Measurements from ENCODE around the gene KCTD17. TPM values are rescaled to one million over a fixed set of nuclear protein-coding genes. Genes with fewer than 3 reads are reported as not detected.
A peak's percentile ranks its signal among the peaks of the same experiment; 100 is the strongest.

Gene KCTD17
- total and polyA plus RNA-seq, 2 of the 13 experiments (the other 11 are each of a cell fraction or from before 2014, with no cell fraction given): 5.3 to 11.7 TPM

GRCh38 chr22:37014415-37014806 is 37.1 kb upstream of the KCTD17 start (continued):
- 0 out of 2 replicates have a peak, but pooled peaks have one; percentile 51 for TF ChIP-seq RNF219 (CRISPR knock-in tag; IDR thresholded peaks at IDR 0.05)
- no peak for TF ChIP-seq MED13 (CRISPR knock-in tag; IDR thresholded peaks at IDR 0.05)
- no peak for TF ChIP-seq EEA1 (CRISPR knock-in tag; IDR thresholded peaks at IDR 0.05; ENCODE audit: borderline replicate concordance)
- no peak for TF ChIP-seq ZNF678 (CRISPR knock-in tag; IDR thresholded peaks at IDR 0.05)
- no peak for TF ChIP-seq RFX5 (IDR thresholded peaks at IDR 0.05; ENCODE audit: low read depth, low read length)
- no peak for TF ChIP-seq HMGXB3 (CRISPR knock-in tag; IDR thresholded peaks at IDR 0.05; ENCODE audit: borderline replicate concordance)
- TF ChIP-seq ZNF777 (CRISPR knock-in tag; IDR thresholded peaks at IDR 0.05): no peak
- no peak for TF ChIP-seq ELF3 (CRISPR knock-in tag; IDR thresholded peaks at IDR 0.05)
- peak in 1 of 2 experiments; percentile 36; a peak in 1 of 4 replicates for TF ChIP-seq POLR2A (IDR thresholded peaks at IDR 0.05; ENCODE audit: insufficient read depth in 1 of 2, low read depth in 2 of 2, low read length in 2 of 2)
- TF ChIP-seq KDM5B (CRISPR knock-in tag; IDR thresholded peaks at IDR 0.05; ENCODE audit: borderline replicate concordance): no peak
